OCI-LY1 (cell line): ENCODE data around the gene ASH1L.

ENCODE experiments used
- CTCF ChIP-seq: fragments of 200-600 bp; sonication (generic), shearing (Covaris generic); IDR thresholded peaks from 2 replicates; pipeline ENCODE4 v1.5.1; 2017; ENCODE audit warnings: mild to moderate bottlenecking, antibody characterized with exemption, low read length, moderate library complexity, mixed read lengths
- EZH2 ChIP-seq: fragments of 200-600 bp; sonication (generic), shearing (Covaris generic); IDR thresholded peaks from 2 replicates; pipeline ENCODE4 v1.8.0; 2017; ENCODE audit warnings: borderline replicate concordance, mixed run types, mild to moderate bottlenecking, antibody characterized with exemption, low read length, moderate library complexity, mixed read lengths

- TF ChIP-seq CTCF (no peak), EZH2 (no peak)
Observed at GRCh38 chr1:155471891-155472290, 90.7 kb downstream of the ASH1L start.
